Kidney epithelial cell (primary cell): Measurements from ENCODE around the gene MRPL24. TPM values are rescaled to one million over a fixed set of nuclear protein-coding genes. Genes with fewer than 3 reads are reported as not detected.

ENCODE experiments used
- DNase-seq: peaks from one replicate; pipeline ENCODE4 v3.0.0-alpha.2; 2010; ENCODE audit warnings: low read depth
- H3K27me3 ChIP-seq: 2 replicates; pipeline ENCODE4 v1.6.0; 2011; ENCODE audit warnings: low read length; ENCODE audit not compliant: control insufficient read depth, insufficient read depth
- H3K36me3 ChIP-seq: 2 replicates; pipeline ENCODE4 v1.5.1; 2011; ENCODE audit warnings: low read length; ENCODE audit not compliant: control insufficient read depth, insufficient read depth
- H3K4me3 ChIP-seq: 2 replicates; pipeline ENCODE4 v1.5.1; 2011; ENCODE audit warnings: low read depth, mild to moderate bottlenecking, control low read depth, low read length
- CTCF ChIP-seq: IDR thresholded peaks from 2 replicates; pipeline ENCODE4 v1.5.1; 2011; ENCODE audit warnings: mild to moderate bottlenecking, moderate library complexity, low read length, control low read depth, inconsistent platforms; ENCODE audit not compliant: insufficient read depth, poor library complexity, severe bottlenecking
- total RNA-seq: library from RNA; depleted of rRNA; stranded (reverse); fragments of >200 nt; gene quantifications from 2 replicates; pipeline ENCODE4 v1.2.3, GENCODE V29; 2015

The MRPL24 gene
- total RNA-seq, 1 donor from 2014 or later, result 62.2 TPM

GRCh38 chr1:156750711-156751450 is 10.0 kb upstream of the MRPL24 start:
- no peak for DNase-seq
- TF ChIP-seq CTCF, result no peak
- H3K27me3 ChIP-seq, result no peaks in the 10 kb centered on the region

GRCh38 chr1:156750191-156750672 is 9.3 kb upstream of the MRPL24 start:
- no peak for TF ChIP-seq CTCF
- Histone ChIP-seq H3K36me3 (no peaks in the 10 kb centered on the region), H3K27me3 (no peaks in the 10 kb centered on the region), H3K4me3 (peak overlapping the region; percentile 96)
- DNase-seq, result no peak

More at GRCh38 chr1:156750711-156751450, 10.0 kb upstream of the MRPL24 start:
- Histone ChIP-seq H3K4me3 (peak overlapping the region; percentile 96), H3K36me3 (no peaks in the 10 kb centered on the region)

- H3K27me3 ChIP-seq, result no peaks in the 10 kb centered on the region
- H3K36me3 ChIP-seq, result no peaks in the 10 kb centered on the region
- no peak for TF ChIP-seq CTCF
- peak overlapping the region; percentile 96 for H3K4me3 ChIP-seq
- DNase-seq, result no peak
Measured at GRCh38 chr1:156749419-156750118, 8.7 kb upstream of the MRPL24 start.

GRCh38 chr1:156748670-156749418 is 8.0 kb upstream of the MRPL24 start:
- TF ChIP-seq CTCF, result no peak
- Histone ChIP-seq H3K36me3 (peaks cover 2% of the 10 kb centered on the region), H3K27me3 (no peaks in the 10 kb centered on the region), H3K4me3 (peak overlapping the region; percentile 96)
- no peak for DNase-seq

- H3K36me3 ChIP-seq, result peaks cover 2% of the 10 kb centered on the region
- peak overlapping the region; percentile 96 for H3K4me3 ChIP-seq
- TF ChIP-seq CTCF, result no peak
- DNase-seq, result no peak
- H3K27me3 ChIP-seq, result no peaks in the 10 kb centered on the region
Measured at GRCh38 chr1:156747742-156748669, 7.1 kb upstream of the MRPL24 start.
